GM12878 (cell line): Measurements from ENCODE around the gene CHRNE. TPM values are rescaled to one million over a fixed set of nuclear protein-coding genes. Genes with fewer than 3 reads are reported as not detected.

Source experiments
- ATAC-seq: fragments of 200-7000 bp; cut with Tn5 transposase; 3 replicates; pipeline ENCODE4 v1.9.1; 2020; ENCODE audit warnings: mild to moderate bottlenecking, moderate library complexity
- BruUV-seq: library from RNA; stranded (reverse); fragments of 400-500 nt; replicated peaks from 2 replicates; lab custom pipeline; 2021; lab: Mats Ljungman, UMichigan
- CTCF ChIA-PET: fragments of 300-600 bp; sonication (Branson Sonifier 250); formaldehyde crosslinking; extraction: SDS; loops from one replicate; lab custom pipeline; 2021; ENCODE audit warnings: inconsistent platforms; lab: Yijun Ruan, JAX
- POLR2A ChIA-PET: fragments of 350-600 bp; formaldehyde crosslinking; extraction: SDS; loops from one replicate; lab custom pipeline; 2021; ENCODE audit warnings: inconsistent platforms; lab: Charles Lee
- RAD21 ChIA-PET: fragments of 300-600 bp; sonication (Branson Sonifier 250); formaldehyde crosslinking; loops from one replicate; lab custom pipeline; 2023; ENCODE audit warnings: antibody characterized with exemption; ENCODE audit not compliant: unreplicated experiment; lab: Charles Lee
- SMC1A ChIA-PET: fragments of 300-600 bp; sonication (Branson Sonifier 250); formaldehyde crosslinking; loops from one replicate; lab custom pipeline; 2023; ENCODE audit not compliant: unreplicated experiment, uncharacterized antibody; lab: Charles Lee
- DNase-seq: peaks from one replicate; pipeline ENCODE4 v3.0.0-alpha.2; 2011; ENCODE audit warnings: low read depth, low spot score
- FAIRE-seq: peaks from 3 replicates; lab custom pipeline; 2011; peaks lifted over from hg19 to GRCh38; lab: Jason Lieb, UNC
- H2AFZ ChIP-seq: 2 replicates; pipeline ENCODE4 v1.6.0; 2011; ENCODE audit warnings: low read depth, low read length, control low read depth; ENCODE audit not compliant: control insufficient read depth
- H3K27ac ChIP-seq: 2 replicates; pipeline ENCODE4 v1.5.1; 2011; ENCODE audit warnings: control low read depth; ENCODE audit not compliant: control insufficient read depth, insufficient read depth
- H3K27me3 ChIP-seq, 2 experiments: replicated peaks in 1 of 2; 2 replicates each; pipeline versions ENCODE4 v1.6.0 to v1.6.1; 2011; ENCODE audit warnings: low read length in 1 of 2; ENCODE audit not compliant: control insufficient read depth in 2 of 2, insufficient read depth in 2 of 2
- H3K36me3 ChIP-seq, 2 experiments: 2 replicates each; pipeline ENCODE4 v1.5.1; 2011; ENCODE audit warnings: low read length in 1 of 2; ENCODE audit not compliant: control insufficient read depth in 2 of 2, insufficient read depth in 2 of 2
- H3K4me1 ChIP-seq: 2 replicates; pipeline ENCODE4 v1.6.1; 2011; ENCODE audit warnings: mild to moderate bottlenecking, low read length, moderate library complexity, mixed read lengths; ENCODE audit not compliant: control insufficient read depth, insufficient read depth
- H3K4me2 ChIP-seq: 2 replicates; pipeline ENCODE4 v1.6.0; 2011; ENCODE audit warnings: control low read depth; ENCODE audit not compliant: control insufficient read depth, insufficient read depth
- H3K4me3 ChIP-seq: fragments of 200-600 bp; sonication (generic); 2 replicates; pipeline ENCODE4 v1.5.1; 2016
- H3K79me2 ChIP-seq: 2 replicates; pipeline ENCODE4 v1.6.0; 2011; ENCODE audit warnings: low read length; ENCODE audit not compliant: control insufficient read depth, insufficient read depth
- H3K9ac ChIP-seq: 2 replicates; pipeline ENCODE4 v1.8.0; 2011; ENCODE audit warnings: low read length, control low read depth, mixed read lengths; ENCODE audit not compliant: control insufficient read depth, insufficient read depth
- H3K9me3 ChIP-seq: replicated peaks from 3 replicates; pipeline ENCODE4 v1.5.1; 2011; ENCODE audit warnings: mild to moderate bottlenecking, low read length; ENCODE audit not compliant: control insufficient read depth, insufficient read depth
- H4K20me1 ChIP-seq: 2 replicates; pipeline ENCODE4 v1.6.0; 2011; ENCODE audit not compliant: control insufficient read depth, insufficient read depth
- E2F4 ChIP-seq: IDR thresholded peaks from 2 replicates; pipeline ENCODE4 v1.6.1; 2012; ENCODE audit warnings: low read depth, low read length, improper control_type of control experiment
- ETV6 ChIP-seq, 2 experiments: fragments of 450-650 bp in 1 of 2; IDR thresholded peaks in 1 of 2; conservative IDR thresholded peaks in 1 of 2; 2 replicates each; pipeline ENCODE4 v1.6.1; 2014; ENCODE audit warnings: antibody characterized with exemption in 1 of 2, borderline replicate concordance in 1 of 2, low read depth in 1 of 2, mild to moderate bottlenecking in 1 of 2, moderate library complexity in 1 of 2
- HDAC2 ChIP-seq: fragments of 200-600 bp; sonication (generic); IDR thresholded peaks from 2 replicates; pipeline ENCODE4 v1.6.1; 2017
- HDGF ChIP-seq: fragments of 450-650 bp; IDR thresholded peaks from 2 replicates; pipeline ENCODE4 v1.6.1; 2016; ENCODE audit warnings: antibody characterized with exemption
- IKZF1 ChIP-seq: fragments of 450-650 bp; conservative IDR thresholded peaks from 2 replicates; pipeline ENCODE4 v1.6.1; 2017; ENCODE audit warnings: antibody characterized with exemption, mild to moderate bottlenecking
- PKNOX1 ChIP-seq: fragments of 450-650 bp; IDR thresholded peaks from 2 replicates; pipeline ENCODE4 v1.6.1; 2016; ENCODE audit warnings: mild to moderate bottlenecking
- SMC3 ChIP-seq: IDR thresholded peaks from 2 replicates; pipeline ENCODE4 v1.6.1; 2011; ENCODE audit warnings: low read length, improper control_type of control experiment, borderline replicate concordance
- SUZ12 ChIP-seq: fragments of 200-600 bp; sonication (generic); IDR thresholded peaks from one replicate; pipeline ENCODE4 v1.6.1; 2018; ENCODE audit warnings: antibody characterized with exemption, mild to moderate bottlenecking; ENCODE audit not compliant: unreplicated experiment
- WGBS: methylation state at CpG from one replicate; pipeline ENCODE4 v1.1.6; 2016; ENCODE audit warnings: low lambda C conversion rate; ENCODE audit not compliant: insufficient replicate concordance, insufficient coverage; ENCODE audit errors: missing lambda C conversion rate; 5-methylcytosine and 5-hydroxymethylcytosine counted together
- in situ Hi-C: fragments of 300-500 bp; cut with MboI; formaldehyde crosslinking; loops from 9 replicates; pipeline ENCODE4 v1.14.3; 2018; ENCODE audit warnings: mixed read lengths
- intact Hi-C: fragments of 100-400 bp; cut with micrococcal nuclease; formaldehyde crosslinking; loops from one replicate; pipeline ENCODE4 v1.14.2; 2022; ENCODE audit not compliant: unreplicated experiment
- polyA plus RNA-seq, 11 experiments: library from polyadenylated mRNA; depleted of rRNA in 4 of 11; unstranded in 6 of 11; stranded (reverse) in 5 of 11; fragments of >200 nt; fragmentation: Nextera tagmentation in 4 of 11; fragmentation: Illumina TruSeq in 1 of 11; extraction: Ambion mirVana in 4 of 11; extraction: Trizol in 1 of 11; gene quantifications; 1 replicate in 1 of 11; 2 replicates in 10 of 11; pipeline versions ENCODE4 v1.2.1 to v1.2.3, GENCODE V29; 2011 to 2016; ENCODE audit warnings: inconsistent platforms in 2 of 11, missing spikeins in 2 of 11, low read depth in 1 of 11
- total RNA-seq, 4 experiments: library from RNA; depleted of rRNA in 3 of 4; stranded (reverse); fragments of >200 nt in 3 of 4; fragmentation: Illumina TruSeq in 1 of 4; extraction: Trizol in 1 of 4; gene quantifications; 2 replicates each; pipeline versions ENCODE4 v1.2.1 to v1.2.3, GENCODE V29; 2013 to 2021
- TF ChIP-seq, protein P1 (sequence below): fragments of 450-650 bp; IDR thresholded peaks from 2 replicates; pipeline ENCODE4 v1.6.1; 2017; ENCODE audit warnings: borderline replicate concordance
- TF ChIP-seq, protein P2 (sequence below): fragments of 450-650 bp; IDR thresholded peaks from 2 replicates; pipeline ENCODE4 v1.6.1; 2017; ENCODE audit warnings: mild to moderate bottlenecking, low read depth, inconsistent platforms; ENCODE audit not compliant: poor library complexity, severe bottlenecking

CHRNE gene
- total and polyA plus RNA-seq, 10 of the 15 experiments (the other 5 are each of a cell fraction or from before 2014, with no cell fraction given), result 0.05 to 0.11 (median 0.08) TPM; not detected in 6

DNA sequence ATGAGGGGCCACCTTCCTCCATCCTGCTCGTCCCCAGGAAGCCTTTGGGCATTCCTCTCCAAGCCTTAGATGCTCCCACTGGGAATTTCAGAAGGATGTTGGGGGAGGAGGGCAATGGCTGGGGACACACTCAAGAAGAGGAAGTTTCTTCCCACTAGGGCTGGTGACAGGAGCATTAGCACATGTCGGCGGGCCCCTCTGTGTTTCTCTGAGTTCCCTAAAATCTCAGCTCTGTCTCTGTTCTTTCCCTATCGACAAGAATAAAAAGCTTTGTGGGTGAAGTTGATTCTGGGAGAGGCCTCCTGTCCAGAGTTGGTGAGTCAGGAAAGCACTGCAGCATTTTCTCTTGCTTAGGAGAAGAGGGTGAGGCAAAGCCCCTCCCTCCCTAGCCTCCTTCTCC, 23.3 kb downstream of the CHRNE start:
- WGBS, result 75% methylated on average over 4 of the region's 4 CpGs
- Histone ChIP-seq H3K27me3 (no peaks in the 10 kb centered on the region), H3K4me1 (no peaks in the 10 kb centered on the region), H3K4me3 (no peak overlapping the region), H3K9me3 (no peaks in the 10 kb centered on the region), H3K27ac (no peak overlapping the region), H3K79me2 (no peaks in the 10 kb centered on the region), H4K20me1 (no peaks in the 10 kb centered on the region; the same call in 1 of the 2 replicates), H3K4me2 (no peak overlapping the region), H3K36me3 (peaks cover 5 to 6% of the 10 kb centered on the region in 2 experiments; a peak in 3 of 4 replicates), H2AFZ (no peak overlapping the region), H3K9ac (no peak overlapping the region)
- ATAC-seq, result no peak
- TF ChIP-seq, protein P1, sequence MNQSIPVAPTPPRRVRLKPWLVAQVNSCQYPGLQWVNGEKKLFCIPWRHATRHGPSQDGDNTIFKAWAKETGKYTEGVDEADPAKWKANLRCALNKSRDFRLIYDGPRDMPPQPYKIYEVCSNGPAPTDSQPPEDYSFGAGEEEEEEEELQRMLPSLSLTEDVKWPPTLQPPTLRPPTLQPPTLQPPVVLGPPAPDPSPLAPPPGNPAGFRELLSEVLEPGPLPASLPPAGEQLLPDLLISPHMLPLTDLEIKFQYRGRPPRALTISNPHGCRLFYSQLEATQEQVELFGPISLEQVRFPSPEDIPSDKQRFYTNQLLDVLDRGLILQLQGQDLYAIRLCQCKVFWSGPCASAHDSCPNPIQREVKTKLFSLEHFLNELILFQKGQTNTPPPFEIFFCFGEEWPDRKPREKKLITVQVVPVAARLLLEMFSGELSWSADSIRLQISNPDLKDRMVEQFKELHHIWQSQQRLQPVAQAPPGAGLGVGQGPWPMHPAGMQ, result no peak
- TF ChIP-seq HDGF (no peak), HDAC2 (no peak), PKNOX1 (no peak), SUZ12 (no peak), IKZF1 (no peak), SMC3 (no peak), ETV6 (conservative IDR thresholded peaks at IDR 0.05 in 1 of 2, IDR thresholded peaks at IDR 0.05 in 1 of 2; ENCODE audit: borderline replicate concordance in 1 of 2, low read depth in 1 of 2) (no peak), E2F4 (no peak)
- TF ChIP-seq, protein P2, sequence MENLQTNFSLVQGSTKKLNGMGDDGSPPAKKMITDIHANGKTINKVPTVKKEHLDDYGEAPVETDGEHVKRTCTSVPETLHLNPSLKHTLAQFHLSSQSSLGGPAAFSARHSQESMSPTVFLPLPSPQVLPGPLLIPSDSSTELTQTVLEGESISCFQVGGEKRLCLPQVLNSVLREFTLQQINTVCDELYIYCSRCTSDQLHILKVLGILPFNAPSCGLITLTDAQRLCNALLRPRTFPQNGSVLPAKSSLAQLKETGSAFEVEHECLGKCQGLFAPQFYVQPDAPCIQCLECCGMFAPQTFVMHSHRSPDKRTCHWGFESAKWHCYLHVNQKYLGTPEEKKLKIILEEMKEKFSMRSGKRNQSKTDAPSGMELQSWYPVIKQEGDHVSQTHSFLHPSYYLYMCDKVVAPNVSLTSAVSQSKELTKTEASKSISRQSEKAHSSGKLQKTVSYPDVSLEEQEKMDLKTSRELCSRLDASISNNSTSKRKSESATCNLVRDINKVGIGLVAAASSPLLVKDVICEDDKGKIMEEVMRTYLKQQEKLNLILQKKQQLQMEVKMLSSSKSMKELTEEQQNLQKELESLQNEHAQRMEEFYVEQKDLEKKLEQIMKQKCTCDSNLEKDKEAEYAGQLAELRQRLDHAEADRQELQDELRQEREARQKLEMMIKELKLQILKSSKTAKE, result no peak
- ChIA-PET CTCF (interaction anchor here (1.9 kb wide), 2 partner anchors 9 to 90 kb away, joined by 4 to 9 read pairs; no protein-coding TSS in a partner anchor), SMC1A (no interaction called here), RAD21 (no interaction called here), POLR2A (no interaction called here)
- BruUV-seq, result no TSS peak
- intact Hi-C loops, result no loop called here
- in situ Hi-C loops, result no loop called here
- no peak for DNase-seq
- FAIRE-seq, result no peak
